CD4-positive, alpha-beta T cell treated with Interleukin-12 subunit alpha and Interleukin-12 subunit beta, for 1 hour (primary cell): ENCODE results near the gene CDC42BPG.

Experiments used
- DNase-seq: peaks from one replicate; pipeline ENCODE4 v3.0.0-alpha.2; 2020

CDC42BPG gene

DNA sequence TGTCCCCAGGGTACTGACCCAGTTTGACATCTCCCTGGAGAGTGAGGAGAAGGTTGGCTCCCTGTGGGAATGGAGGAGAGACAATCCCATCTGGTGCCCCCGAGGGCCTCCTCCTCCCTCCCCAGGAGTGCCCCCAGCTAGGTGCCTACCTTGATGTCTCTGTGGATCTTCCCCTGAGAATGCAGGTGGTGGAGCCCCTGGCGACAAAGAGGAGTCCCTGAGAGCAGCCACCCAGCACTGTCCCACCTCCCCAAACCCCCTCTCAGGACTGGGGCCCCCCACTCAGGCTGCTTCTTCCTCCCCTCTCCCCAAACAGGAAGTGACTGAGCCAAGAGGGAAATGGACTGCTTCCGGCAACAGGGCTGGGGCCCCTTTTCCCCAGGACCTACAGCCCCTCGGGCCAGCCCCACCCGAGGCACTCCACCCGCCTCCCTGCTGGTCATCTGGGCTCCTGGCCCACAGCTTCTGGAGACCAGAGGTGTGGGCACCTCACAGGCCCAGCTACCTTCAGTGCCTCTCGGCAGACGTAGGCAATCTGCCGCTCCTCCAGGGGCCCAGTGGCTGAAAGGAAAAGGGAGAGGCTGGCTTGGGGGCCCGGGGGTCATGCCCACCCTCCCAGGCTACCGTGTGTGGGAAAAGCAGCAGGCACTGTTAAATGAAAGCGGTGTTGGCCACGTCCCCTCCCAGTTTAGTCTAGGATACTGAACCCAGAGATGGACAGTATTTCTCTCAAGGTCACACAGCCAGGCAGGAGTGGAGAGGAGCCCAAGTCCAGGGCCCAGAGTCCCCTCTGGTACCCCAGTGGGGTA, 42.7 kb downstream of the CDC42BPG start:
- DNase-seq, result no peak

GRCh38 chr11:64801158-64801464, 43.3 kb downstream of the CDC42BPG start:
- DNase-seq, result no peak

- no peak for DNase-seq
These were observed 43.9 kb downstream of the CDC42BPG start for GRCh38 chr11:64800303-64801157.

GRCh38 chr11:64799623-64800302, 44.7 kb downstream of the CDC42BPG start:
- DNase-seq, result no peak

GRCh38 chr11:64799256-64799622, 45.2 kb downstream of the CDC42BPG start:
- DNase-seq, result no peak

GRCh38 chr11:64796757-64797541, 47.5 kb downstream of the CDC42BPG start:
- no peak for DNase-seq

DNA sequence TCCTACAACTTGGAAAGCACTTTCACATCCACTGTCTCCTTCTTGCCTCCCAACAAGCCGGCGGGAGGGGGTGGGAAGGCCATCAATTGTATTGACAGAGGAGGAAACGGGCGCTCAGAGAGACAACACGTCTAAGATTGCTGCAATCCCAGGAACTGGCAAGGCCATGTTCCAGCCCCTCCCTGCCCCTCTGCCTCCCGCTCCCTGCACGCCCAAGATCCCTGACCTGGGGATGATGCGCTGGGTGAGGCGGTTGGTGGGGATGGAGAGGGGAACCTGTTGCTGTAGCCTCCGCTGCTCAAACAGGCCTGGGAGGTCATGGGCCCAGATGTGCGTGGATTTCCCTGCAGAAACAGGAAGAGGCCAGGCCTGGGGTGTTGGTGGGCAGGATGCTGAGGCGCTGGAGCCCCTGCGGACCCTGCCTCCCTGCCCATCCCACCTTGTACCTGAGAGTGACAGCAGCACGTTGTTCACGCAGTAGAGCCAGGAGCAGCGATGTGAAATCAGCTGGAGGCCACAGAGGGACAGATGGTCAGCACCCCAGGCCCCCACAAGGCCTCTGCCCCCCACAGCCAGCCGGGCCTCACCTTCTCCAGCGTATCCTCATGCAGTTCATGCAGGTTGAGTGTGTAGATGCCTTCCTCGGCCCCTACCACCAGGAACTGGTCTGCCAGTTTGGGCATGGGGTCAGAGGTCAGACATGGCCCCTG, 48.3 kb downstream of the CDC42BPG start:
- no peak for DNase-seq

DNA sequence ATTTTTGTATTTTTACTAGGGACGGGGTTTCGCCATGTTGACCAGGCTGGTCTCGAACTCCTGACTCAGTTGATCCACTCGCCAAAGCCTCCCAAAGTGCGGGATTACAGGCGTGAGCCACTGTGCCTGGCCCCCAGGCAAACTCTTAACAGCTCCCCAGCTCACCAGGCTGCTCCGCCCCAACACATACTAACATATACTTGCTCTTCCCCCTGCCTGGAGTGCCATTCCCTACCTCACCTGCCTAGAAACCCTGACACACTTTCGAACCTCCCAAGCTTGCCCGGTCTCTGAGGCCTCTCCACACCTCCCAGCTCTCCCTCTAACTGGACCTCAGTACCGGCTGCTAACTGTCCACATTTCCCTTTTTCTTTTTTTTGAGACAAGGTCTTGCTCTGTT, 49.9 kb downstream of the CDC42BPG start:
- no peak for DNase-seq

- no peak for DNase-seq
These were observed 50.9 kb downstream of the CDC42BPG start for GRCh38 chr11:64793271-64794160.

- no peak for DNase-seq
These were observed 52.0 kb downstream of the CDC42BPG start for GRCh38 chr11:64792482-64792881.

DNA sequence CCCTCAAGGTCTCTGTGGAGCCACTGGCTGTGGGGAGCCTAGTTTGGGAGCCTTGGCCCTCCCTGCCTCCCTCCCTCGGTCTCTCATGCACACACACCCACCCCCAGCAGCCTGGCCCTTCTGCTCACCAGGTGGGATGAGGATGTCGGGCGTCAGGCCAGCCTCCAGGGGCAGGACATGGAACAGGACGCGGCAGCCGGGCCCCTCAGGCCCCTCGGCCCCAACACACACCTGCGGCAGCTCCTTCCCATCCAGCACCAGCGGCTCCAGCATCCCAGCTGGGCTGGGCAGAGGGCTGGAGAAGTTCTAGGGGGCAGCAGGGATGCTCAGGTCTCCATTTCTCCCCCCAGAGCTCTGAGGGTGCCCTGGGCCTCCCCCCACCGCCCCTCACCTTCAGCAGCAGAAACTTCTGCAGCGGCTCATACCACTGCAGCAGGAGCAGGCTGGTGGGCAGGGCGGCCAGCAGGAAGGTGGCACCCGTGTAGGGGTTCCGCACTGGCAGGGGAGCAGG, 52.6 kb downstream of the CDC42BPG start:
- no peak for DNase-seq

- no peak for DNase-seq
These were observed 54.0 kb downstream of the CDC42BPG start for GRCh38 chr11:64790205-64791095.

GRCh38 chr11:64789331-64790204, 54.9 kb downstream of the CDC42BPG start:
- DNase-seq, result no peak

- no peak for DNase-seq
These were observed 55.9 kb downstream of the CDC42BPG start for GRCh38 chr11:64788321-64789215.

- peak; percentile 74 for DNase-seq
These were observed 56.7 kb downstream of the CDC42BPG start for GRCh38 chr11:64787526-64788320.

GRCh38 chr11:64786308-64786707, 58.1 kb downstream of the CDC42BPG start:
- DNase-seq, result no peak
